Tibial artery (tissue), 4 donors: ENCODE data around the gene RAD23A.
A peak's percentile ranks its signal among the peaks of the same experiment; 100 is the strongest.
"Not testable (repeated sequence)": the region's sequence is repeated elsewhere in the genome, so short reads cannot be mapped to it uniquely, and the experiment has no call there.

ENCODE experiments used
- DNase-seq, 2 donors: peaks; one replicate each; pipeline ENCODE4 v3.0.0-alpha.2; 2019
- H3K27ac ChIP-seq, 2 donors: fragments of 200-600 bp; sonication (generic) in 1 of 2; 1 replicate in 1 of 2; 2 replicates in 1 of 2; pipeline ENCODE4 v1.5.1; 2018 to 2019; ENCODE audit warnings: mild to moderate bottlenecking in 1 of 2
- H3K27me3 ChIP-seq, 2 donors: fragments of 200-600 bp; sonication (generic) in 1 of 2; one replicate each; pipeline versions ENCODE4 v1.5.1 to v1.6.0; 2016 to 2019
- H3K36me3 ChIP-seq, 3 donors: fragments of 200-600 bp; sonication (generic) in 2 of 3; one replicate each; pipeline ENCODE4 v1.5.1; 2016 to 2019; ENCODE audit warnings: mild to moderate bottlenecking in 2 of 3
- H3K4me1 ChIP-seq, 4 donors: fragments of 200-600 bp; sonication (generic) in 2 of 4; 1 replicate in 3 of 4; 2 replicates in 1 of 4; pipeline ENCODE4 v1.5.1; 2016 to 2019
- H3K4me3 ChIP-seq, 2 donors: fragments of 200-600 bp; sonication (generic) in 1 of 2; 1 replicate in 1 of 2; 2 replicates in 1 of 2; pipeline ENCODE4 v1.5.1; 2018 to 2019; ENCODE audit warnings: mild to moderate bottlenecking in 2 of 2
- H3K9me3 ChIP-seq, 3 donors: fragments of 200-600 bp; sonication (generic) in 1 of 3; one replicate each; pipeline ENCODE4 v1.5.1; 2016 to 2019
- CTCF ChIP-seq, 2 experiments: fragments of 200-600 bp in 1 of 2; fragments of 450-650 bp in 1 of 2; IDR thresholded peaks; one replicate each; pipeline ENCODE4 v1.5.1; 2017 to 2019; ENCODE audit warnings: antibody characterized with exemption in 2 of 2, mild to moderate bottlenecking in 1 of 2, moderate library complexity in 1 of 2
- intact Hi-C: fragments of 100-400 bp; cut with DNase I; formaldehyde crosslinking; loops from one replicate; pipeline ENCODE4 v1.15.0; 2023; ENCODE audit warnings: low total_unique reads

Gene RAD23A

GRCh38 chr19:12913011-12913561 lies 32.6 kb upstream of the RAD23A start:
- peaks cover 0 to 18% (median 12%) of the 10 kb centered on the region in 4 donors for H3K4me1 ChIP-seq
- no peak for TF ChIP-seq CTCF (IDR thresholded peaks at IDR 0.05)
- H3K4me3 ChIP-seq, result peak overlapping the region; percentile 11 to 26
- no peaks in the 10 kb centered on the region for H3K36me3 ChIP-seq
- DNase-seq, result peak; percentile 65 to 93
- H3K27ac ChIP-seq, result peak overlapping the region; percentile 73 to 76
- intact Hi-C loops, result no loop called here
- no peaks in the 10 kb centered on the region for H3K27me3 ChIP-seq
- no peaks in the 10 kb centered on the region for H3K9me3 ChIP-seq

- intact Hi-C loops, result no loop called here
- peak in 1 of 2 donors; percentile 29 for DNase-seq
- no peaks in the 10 kb centered on the region for H3K9me3 ChIP-seq
- H3K4me1 ChIP-seq, result peaks cover 0 to 24% (median 15%) of the 10 kb centered on the region in 4 donors
- no peaks in the 10 kb centered on the region for H3K27me3 ChIP-seq
- peak overlapping the region; percentile 73 to 76 for H3K27ac ChIP-seq
- TF ChIP-seq CTCF (IDR thresholded peaks at IDR 0.05), result no peak
- no peaks in the 10 kb centered on the region for H3K36me3 ChIP-seq
- no peak overlapping the region for H3K4me3 ChIP-seq
Observed at GRCh38 chr19:12913851-12914690, 31.6 kb upstream of the RAD23A start.

- H3K4me1 ChIP-seq, result peaks cover 0 to 24% (median 15%) of the 10 kb centered on the region in 4 donors
- H3K36me3 ChIP-seq, H3K27ac ChIP-seq, DNase-seq, H3K27me3 ChIP-seq, intact Hi-C loops, H3K9me3 ChIP-seq, H3K4me3 ChIP-seq: not testable (repeated sequence)
Observed at GRCh38 chr19:12915860-12916259, 29.8 kb upstream of the RAD23A start.

- Histone ChIP-seq H3K4me3 (no peak overlapping the region), H3K9me3 (no peaks in the 10 kb centered on the region), H3K36me3 (peaks cover 10 to 13% (median 10%) of the 10 kb centered on the region in 3 donors), H3K4me1 (peaks cover 0 to 10% (median 6%) of the 10 kb centered on the region in 4 donors), H3K27me3 (no peaks in the 10 kb centered on the region), H3K27ac (no peak overlapping the region)
- no peak for DNase-seq
- no peak for TF ChIP-seq CTCF (IDR thresholded peaks at IDR 0.05)
- intact Hi-C loops, result no loop called here
Observed at GRCh38 chr19:12918253-12918652, 27.4 kb upstream of the RAD23A start.

GRCh38 chr19:12921047-12921446 lies 24.6 kb upstream of the RAD23A start:
- no peaks in the 10 kb centered on the region for H3K9me3 ChIP-seq
- intact Hi-C loops, result no loop called here
- no peak for DNase-seq
- H3K36me3 ChIP-seq, result peaks cover 38 to 41% (median 38%) of the 10 kb centered on the region in 3 donors
- no peak overlapping the region for H3K4me3 ChIP-seq
- no peaks in the 10 kb centered on the region for H3K27me3 ChIP-seq
- TF ChIP-seq CTCF (IDR thresholded peaks at IDR 0.05), result no peak
- H3K4me1 ChIP-seq, result peaks cover 0 to 6% (median 3%) of the 10 kb centered on the region in 4 donors
- H3K27ac ChIP-seq, result no peak overlapping the region

- intact Hi-C loops, result no loop called here
- Histone ChIP-seq H3K9me3 (no peaks in the 10 kb centered on the region), H3K27me3 (no peaks in the 10 kb centered on the region), H3K27ac (no peak overlapping the region), H3K4me1 (peaks cover 0 to 6% (median 3%) of the 10 kb centered on the region in 4 donors), H3K36me3 (peaks cover 55 to 60% (median 55%) of the 10 kb centered on the region in 3 donors), H3K4me3 (no peak overlapping the region)
- no peak for DNase-seq
- TF ChIP-seq CTCF (IDR thresholded peaks at IDR 0.05), result no peak
Observed at GRCh38 chr19:12922959-12923358, 22.7 kb upstream of the RAD23A start.
